ENCODE data around the gene SIPA1L3. TPM values are rescaled to one million over a fixed set of nuclear protein-coding genes. Genes with fewer than 3 reads are reported as not detected.

Gene SIPA1L3
- total RNA-seq, 1 donor from 2014 or later: 8.8 TPM

- Histone ChIP-seq H3K27me3 (ENCODE audit: low read depth) (no peaks in the 10 kb centered on the region), H3K36me3 (peaks cover 86% of the 10 kb centered on the region), H3K4me1 (no peaks in the 10 kb centered on the region), H3K9me3 (replicated peaks) (no peaks in the 10 kb centered on the region), H3K4me3 (no peak overlapping the region), H3K27ac (replicated peaks) (no peak overlapping the region)
- TF ChIP-seq CTCF (IDR thresholded peaks at IDR 0.05; ENCODE audit: borderline replicate concordance): no peak
- intact Hi-C loops (cut with micrococcal nuclease): no loop called here
- no peak for DNase-seq
Observed at GRCh38 chr19:38105574-38105973, 198.6 kb downstream of the SIPA1L3 start.

GRCh38 chr19:38107129-38107528, 200.1 kb downstream of the SIPA1L3 start:
- TF ChIP-seq CTCF (IDR thresholded peaks at IDR 0.05; ENCODE audit: borderline replicate concordance): no peak
- H3K27me3 ChIP-seq (ENCODE audit: low read depth): no peaks in the 10 kb centered on the region
- intact Hi-C loops (cut with micrococcal nuclease): no loop called here
- DNase-seq: no peak
- no peaks in the 10 kb centered on the region for H3K4me1 ChIP-seq
- H3K9me3 ChIP-seq (replicated peaks): no peaks in the 10 kb centered on the region
- H3K36me3 ChIP-seq: peaks cover 86% of the 10 kb centered on the region
- no peak overlapping the region for H3K4me3 ChIP-seq
- no peak overlapping the region for H3K27ac ChIP-seq (replicated peaks)

GRCh38 chr19:38111898-38112297, 204.9 kb downstream of the SIPA1L3 start:
- TF ChIP-seq CTCF (IDR thresholded peaks at IDR 0.05; ENCODE audit: borderline replicate concordance): no peak
- H3K36me3 ChIP-seq: peaks cover 69% of the 10 kb centered on the region
- no peaks in the 10 kb centered on the region for H3K9me3 ChIP-seq (replicated peaks)
- intact Hi-C loops (cut with micrococcal nuclease): no loop called here
- H3K27ac ChIP-seq (replicated peaks): no peak overlapping the region
- no peaks in the 10 kb centered on the region for H3K4me1 ChIP-seq
- H3K4me3 ChIP-seq: no peak overlapping the region
- no peak for DNase-seq
- no peaks in the 10 kb centered on the region for H3K27me3 ChIP-seq (ENCODE audit: low read depth)

GRCh38 chr19:38114651-38115050, 207.6 kb downstream of the SIPA1L3 start:
- no peak for DNase-seq
- H3K27me3 ChIP-seq (ENCODE audit: low read depth): no peaks in the 10 kb centered on the region
- no peak overlapping the region for H3K4me3 ChIP-seq
- H3K4me1 ChIP-seq: no peaks in the 10 kb centered on the region
- intact Hi-C loops (cut with micrococcal nuclease): no loop called here
- no peaks in the 10 kb centered on the region for H3K9me3 ChIP-seq (replicated peaks)
- TF ChIP-seq CTCF (IDR thresholded peaks at IDR 0.05; ENCODE audit: borderline replicate concordance): no peak
- H3K27ac ChIP-seq (replicated peaks): no peak overlapping the region
- peaks cover 51% of the 10 kb centered on the region for H3K36me3 ChIP-seq

GRCh38 chr19:38115271-38115802, 208.3 kb downstream of the SIPA1L3 start:
- Histone ChIP-seq H3K4me3 (no peak overlapping the region), H3K4me1 (no peaks in the 10 kb centered on the region), H3K36me3 (peaks cover 52% of the 10 kb centered on the region), H3K27me3 (ENCODE audit: low read depth) (no peaks in the 10 kb centered on the region), H3K9me3 (replicated peaks) (peaks cover 4% of the 10 kb centered on the region), H3K27ac (replicated peaks) (no peak overlapping the region)
- TF ChIP-seq CTCF (IDR thresholded peaks at IDR 0.05; ENCODE audit: borderline replicate concordance): no peak
- no peak for DNase-seq
- intact Hi-C loops (cut with micrococcal nuclease): no loop called here
